Liver (tissue), 9 donors: Measurements from ENCODE around the gene CKAP5. TPM values are rescaled to one million over a fixed set of nuclear protein-coding genes. Genes with fewer than 3 reads are reported as not detected.

Experiments used
- DNase-seq: peaks from one replicate; pipeline ENCODE4 v3.0.0-alpha.2; 2017; ENCODE audit warnings: low spot score
- H3K27ac ChIP-seq, 2 donors: one replicate each; pipeline ENCODE4 v1.7.0; 2013; ENCODE audit warnings: inconsistent platforms in 2 of 2, low read length in 2 of 2, control low read depth in 1 of 2, low read depth in 1 of 2, mild to moderate bottlenecking in 1 of 2
- H3K27me3 ChIP-seq, 4 donors: one replicate each; pipeline versions ENCODE4 v1.6.1 to v1.7.0; 2013; ENCODE audit warnings: low read length in 3 of 4, inconsistent platforms in 1 of 4, mild to moderate bottlenecking in 1 of 4, moderate library complexity in 1 of 4; ENCODE audit not compliant: control insufficient read depth in 4 of 4, insufficient read depth in 4 of 4
- H3K36me3 ChIP-seq, 4 donors: one replicate each; pipeline versions ENCODE4 v1.6.1 to v1.7.0; 2013; ENCODE audit warnings: low read length in 3 of 4, mild to moderate bottlenecking in 3 of 4, low read depth in 1 of 4, moderate library complexity in 1 of 4; ENCODE audit not compliant: control insufficient read depth in 4 of 4, insufficient read depth in 3 of 4
- H3K4me1 ChIP-seq, 4 donors: one replicate each; pipeline versions ENCODE4 v1.6.1 to v1.7.0; 2013; ENCODE audit warnings: low read length in 3 of 4, mild to moderate bottlenecking in 3 of 4, moderate library complexity in 1 of 4; ENCODE audit not compliant: control insufficient read depth in 4 of 4, insufficient read depth in 4 of 4
- H3K4me3 ChIP-seq, 3 donors: one replicate each; pipeline versions ENCODE4 v1.6.1 to v1.7.0; 2013; ENCODE audit warnings: low read length in 3 of 3, control low read depth in 1 of 3, low read depth in 1 of 3, mild to moderate bottlenecking in 1 of 3
- H3K9ac ChIP-seq, 2 donors: one replicate each; pipeline ENCODE4 v1.7.0; 2013; ENCODE audit warnings: low read length in 2 of 2, mild to moderate bottlenecking in 2 of 2, moderate library complexity in 2 of 2, control low read depth in 1 of 2, low read depth in 1 of 2
- H3K9me3 ChIP-seq, 4 donors: one replicate each; pipeline versions ENCODE4 v1.6.1 to v1.7.0; 2013; ENCODE audit warnings: low read length in 3 of 4; ENCODE audit not compliant: control insufficient read depth in 4 of 4
- ATF3 ChIP-seq: IDR thresholded peaks from 2 replicates; pipeline ENCODE4 v1.6.1; 2016; ENCODE audit warnings: antibody characterized with exemption
- CTCF ChIP-seq: fragments of 150-350 bp; IDR thresholded peaks from 2 replicates; pipeline ENCODE4 v1.5.1; 2017; ENCODE audit warnings: improper control_type of control experiment, low read depth, low read length; ENCODE audit not compliant: missing input control
- EGR1 ChIP-seq, 2 donors: IDR thresholded peaks; 2 replicates each; pipeline ENCODE4 v1.6.1; 2016 to 2018; ENCODE audit warnings: antibody characterized with exemption in 2 of 2, low read depth in 2 of 2
- FOXA1 ChIP-seq: IDR thresholded peaks from 2 replicates; pipeline ENCODE4 v1.6.1; 2016; ENCODE audit warnings: antibody characterized with exemption
- FOXA2 ChIP-seq: IDR thresholded peaks from 2 replicates; pipeline ENCODE4 v1.6.1; 2016; ENCODE audit warnings: antibody characterized with exemption
- HNF4A ChIP-seq, 2 donors: conservative IDR thresholded peaks; 2 replicates each; pipeline ENCODE4 v1.6.1; 2016; ENCODE audit warnings: antibody characterized with exemption in 2 of 2, mild to moderate bottlenecking in 2 of 2
- JUND ChIP-seq, 2 donors: IDR thresholded peaks; 2 replicates each; pipeline ENCODE4 v1.6.1; 2016; ENCODE audit warnings: antibody characterized with exemption in 2 of 2
- MAX ChIP-seq: IDR thresholded peaks from 2 replicates; pipeline ENCODE4 v1.6.1; 2016; ENCODE audit warnings: antibody characterized with exemption
- NR2F2 ChIP-seq: IDR thresholded peaks from 2 replicates; pipeline ENCODE4 v1.6.1; 2016; ENCODE audit warnings: antibody characterized with exemption
- RXRA ChIP-seq, 2 donors: IDR thresholded peaks; 2 replicates each; pipeline ENCODE4 v1.6.1; 2017 to 2018; ENCODE audit warnings: antibody characterized with exemption in 2 of 2, mild to moderate bottlenecking in 1 of 2
- SP1 ChIP-seq: IDR thresholded peaks from 2 replicates; pipeline ENCODE4 v1.6.1; 2018; ENCODE audit warnings: antibody characterized with exemption, mild to moderate bottlenecking
- TAF1 ChIP-seq: conservative IDR thresholded peaks from 2 replicates; pipeline ENCODE4 v1.6.1; 2016; ENCODE audit warnings: antibody characterized with exemption, mild to moderate bottlenecking
- YY1 ChIP-seq: IDR thresholded peaks from 2 replicates; pipeline ENCODE4 v1.6.1; 2016; ENCODE audit warnings: antibody characterized with exemption, mild to moderate bottlenecking
- ZBTB33 ChIP-seq: IDR thresholded peaks from 2 replicates; pipeline ENCODE4 v1.6.1; 2016; ENCODE audit warnings: antibody characterized with exemption
- WGBS: extraction: QIAGEN DNeasy Blood & Tissue Kit; methylation state at CpG from one replicate; pipeline ENCODE4 v1.1.7; 2013; 5-methylcytosine and 5-hydroxymethylcytosine counted together
- polyA plus RNA-seq, 2 donors: library from polyadenylated mRNA; stranded (reverse) in 1 of 2; unstranded in 1 of 2; fragments of 200-250 nt in 1 of 2; fragments of >200 nt in 1 of 2; fragmentation: Nextera tagmentation in 1 of 2; extraction: Ambion mirVana in 1 of 2; gene quantifications; one replicate each; pipeline versions ENCODE4 v1.2.1 to v1.2.3, GENCODE V29; 2013 to 2015
- total RNA-seq, 2 donors: library from RNA; depleted of rRNA; stranded (reverse); fragments of >200 nt; gene quantifications; one replicate each; pipeline ENCODE4 v1.2.3, GENCODE V29; 2014
- donor health status: healthy.
- donor health status: healthy.
- donor health status: healthy.
- donor health status: healthy.
- donor health status: healthy.

Gene CKAP5
- total and polyA plus RNA-seq, 4 donors = 6.1 to 70.4 (median 15.4) TPM

- Histone ChIP-seq H3K36me3 (no peaks in the 10 kb centered on the region), H3K4me1 (peaks cover 2 to 14% (median 9%) of the 10 kb centered on the region in 4 donors), H3K9ac (no peak overlapping the region), H3K27me3 (no peaks in the 10 kb centered on the region), H3K9me3 (peaks cover 0 to 3% (median 0%) of the 10 kb centered on the region in 4 donors), H3K27ac (no peak overlapping the region), H3K4me3 (no peak overlapping the region)
- WGBS = 94% methylated on average over 1 of the region's 1 CpG
- no peak for DNase-seq
- no peak for TF ChIP-seq TAF1
- no peak for TF ChIP-seq ZBTB33
- no peak for TF ChIP-seq YY1
- no peak for TF ChIP-seq SP1
- TF ChIP-seq FOXA1 = no peak
- TF ChIP-seq FOXA2 = no peak
- no peak for TF ChIP-seq ATF3
- TF ChIP-seq HNF4A (conservative IDR thresholded peaks at IDR 0.05) = no peak
- TF ChIP-seq MAX = no peak
Observed at GRCh38 chr11:46849631-46850030, 3.6 kb upstream of the CKAP5 start.

- peaks cover 0 to under 1% (median 0%) of the 10 kb centered on the region in 4 donors for H3K36me3 ChIP-seq
- no peak for DNase-seq
- peaks cover 0 to 3% (median 0%) of the 10 kb centered on the region in 4 donors for H3K9me3 ChIP-seq
- no peaks in the 10 kb centered on the region for H3K27me3 ChIP-seq
- H3K4me3 ChIP-seq = peak overlapping the region; percentile 77 to 89 (median 89)
- no peak overlapping the region for H3K27ac ChIP-seq
- TF ChIP-seq NR2F2 = no peak
- peak; percentile 18 for TF ChIP-seq MAX
- TF ChIP-seq CTCF = no peak
- no peak for TF ChIP-seq EGR1 (IDR thresholded peaks at IDR 0.05; ENCODE audit: low read depth in 2 of 2)
- H3K9ac ChIP-seq = peak overlapping the region; percentile 19 to 57
- 11% methylated on average over 6 of the region's 6 CpGs for WGBS
- H3K4me1 ChIP-seq = peaks cover 4 to 14% (median 9%) of the 10 kb centered on the region in 4 donors
Observed at GRCh38 chr11:46846510-46846830, 390 bp upstream of the CKAP5 start.

- peak overlapping the region; percentile 9 to 90 for H3K9ac ChIP-seq
- H3K4me1 ChIP-seq = peaks cover 4 to 14% (median 9%) of the 10 kb centered on the region in 4 donors
- TF ChIP-seq MAX (no peak), FOXA2 (no peak), RXRA (IDR thresholded peaks at IDR 0.05) (no peak), HNF4A (conservative IDR thresholded peaks at IDR 0.05) (no peak), ZBTB33 (no peak), SP1 (no peak), JUND (IDR thresholded peaks at IDR 0.05) (no peak), YY1 (no peak), TAF1 (no peak), ATF3 (no peak), NR2F2 (no peak)
- no peak for DNase-seq
- peaks cover 0 to 2% (median 0%) of the 10 kb centered on the region in 4 donors for H3K36me3 ChIP-seq
- H3K27ac ChIP-seq = peak overlapping the region; percentile 22 to 84
- H3K27me3 ChIP-seq = no peaks in the 10 kb centered on the region
- no peaks in the 10 kb centered on the region for H3K9me3 ChIP-seq
- H3K4me3 ChIP-seq = peak overlapping the region; percentile 77 to 89 (median 89)
- WGBS = under 1% methylated on average over 12 of the region's 12 CpGs
Observed at GRCh38 chr11:46845440-46845739, 690 bp downstream of the CKAP5 start.
